Measurements from ENCODE around the gene IDH1.

DNA sequence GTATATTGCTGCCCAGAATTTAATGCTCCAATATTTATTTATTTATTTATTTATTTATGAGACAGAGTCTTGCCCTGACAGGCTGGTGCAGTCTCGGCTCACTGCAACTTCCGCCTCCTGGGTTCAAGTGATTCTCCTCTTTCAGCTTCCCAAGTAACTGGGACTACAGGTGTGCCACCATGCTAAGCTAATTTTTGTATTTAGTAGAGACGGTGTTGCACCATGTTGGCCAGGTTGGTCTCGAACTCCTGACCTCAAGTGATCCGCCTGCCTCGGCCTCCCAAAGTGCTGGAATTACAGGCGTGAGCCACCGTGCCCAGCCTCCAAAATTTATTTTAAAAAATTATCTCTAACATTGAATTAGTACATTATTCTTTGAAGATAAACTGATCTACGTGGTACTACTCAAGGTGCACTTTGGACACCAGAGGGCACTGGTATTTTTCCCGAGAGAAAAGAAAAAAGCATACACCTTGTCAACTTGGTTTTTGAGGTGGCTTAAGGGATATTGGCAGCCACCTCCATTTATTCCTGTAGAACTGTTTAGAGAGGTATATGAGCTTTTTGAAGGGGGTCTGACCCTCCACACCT is 1.4 kb upstream of the IDH1 start:
- no peak for TF ChIP-seq SPI1 (IDR thresholded peaks at IDR 0.05; ENCODE audit: borderline replicate concordance, low read depth)
- TF ChIP-seq, protein P1, sequence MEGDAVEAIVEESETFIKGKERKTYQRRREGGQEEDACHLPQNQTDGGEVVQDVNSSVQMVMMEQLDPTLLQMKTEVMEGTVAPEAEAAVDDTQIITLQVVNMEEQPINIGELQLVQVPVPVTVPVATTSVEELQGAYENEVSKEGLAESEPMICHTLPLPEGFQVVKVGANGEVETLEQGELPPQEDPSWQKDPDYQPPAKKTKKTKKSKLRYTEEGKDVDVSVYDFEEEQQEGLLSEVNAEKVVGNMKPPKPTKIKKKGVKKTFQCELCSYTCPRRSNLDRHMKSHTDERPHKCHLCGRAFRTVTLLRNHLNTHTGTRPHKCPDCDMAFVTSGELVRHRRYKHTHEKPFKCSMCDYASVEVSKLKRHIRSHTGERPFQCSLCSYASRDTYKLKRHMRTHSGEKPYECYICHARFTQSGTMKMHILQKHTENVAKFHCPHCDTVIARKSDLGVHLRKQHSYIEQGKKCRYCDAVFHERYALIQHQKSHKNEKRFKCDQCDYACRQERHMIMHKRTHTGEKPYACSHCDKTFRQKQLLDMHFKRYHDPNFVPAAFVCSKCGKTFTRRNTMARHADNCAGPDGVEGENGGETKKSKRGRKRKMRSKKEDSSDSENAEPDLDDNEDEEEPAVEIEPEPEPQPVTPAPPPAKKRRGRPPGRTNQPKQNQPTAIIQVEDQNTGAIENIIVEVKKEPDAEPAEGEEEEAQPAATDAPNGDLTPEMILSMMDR (IDR thresholded peaks at IDR 0.05; ENCODE audit: insufficient read depth, low read length): no peak

Data from HL-60 (cell line).